Erythroblast (primary cell): ENCODE results near the gene C3orf52.

Source experiments
- GATA1 ChIP-seq: IDR thresholded peaks from 2 replicates; pipeline ENCODE4 v1.6.1; 2011; ENCODE audit warnings: low read depth, mild to moderate bottlenecking, control low read depth, low read length, moderate library complexity
- POLR2A ChIP-seq: IDR thresholded peaks from 2 replicates; pipeline ENCODE4 v1.6.1; 2011; ENCODE audit warnings: mild to moderate bottlenecking, low read length

DNA sequence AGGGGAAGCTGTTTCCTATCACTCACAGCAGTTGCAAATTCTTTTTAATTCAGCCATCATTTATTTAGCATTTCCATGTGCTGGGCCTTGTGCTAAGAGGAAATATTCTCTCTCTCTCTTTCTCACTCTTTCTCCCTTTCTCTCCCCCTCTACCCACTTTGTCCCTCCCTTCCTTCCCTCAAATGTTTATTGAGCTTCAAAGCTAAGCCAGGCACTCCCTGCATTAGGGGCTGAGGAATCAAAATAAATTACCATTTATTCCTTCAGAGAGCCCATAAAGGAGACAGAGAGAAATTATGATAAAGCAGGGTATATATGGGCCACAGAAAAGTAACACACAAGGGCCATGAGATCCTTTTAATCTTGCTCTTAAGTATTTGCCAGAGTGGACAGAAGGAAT is 44.9 kb upstream of the C3orf52 start:
- TF ChIP-seq POLR2A, result no peak
- TF ChIP-seq GATA1, result no peak
